ENCODE results near the gene F2RL2. TPM values are rescaled to one million over a fixed set of nuclear protein-coding genes. Genes with fewer than 3 reads are reported as not detected.
A peak's percentile ranks its signal among the peaks of the same experiment; 100 is the strongest.

The F2RL2 gene, protein sequence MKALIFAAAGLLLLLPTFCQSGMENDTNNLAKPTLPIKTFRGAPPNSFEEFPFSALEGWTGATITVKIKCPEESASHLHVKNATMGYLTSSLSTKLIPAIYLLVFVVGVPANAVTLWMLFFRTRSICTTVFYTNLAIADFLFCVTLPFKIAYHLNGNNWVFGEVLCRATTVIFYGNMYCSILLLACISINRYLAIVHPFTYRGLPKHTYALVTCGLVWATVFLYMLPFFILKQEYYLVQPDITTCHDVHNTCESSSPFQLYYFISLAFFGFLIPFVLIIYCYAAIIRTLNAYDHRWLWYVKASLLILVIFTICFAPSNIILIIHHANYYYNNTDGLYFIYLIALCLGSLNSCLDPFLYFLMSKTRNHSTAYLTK
- 0.05 TPM in 1 of 2 replicates, not detected in the other for total RNA-seq (2014; rRNA removed; shearing (Covaris generic))
- 0.27 TPM in 1 of 2 replicates, not detected in the other for polyA plus RNA-seq (2015; cell fraction: cytosol; rRNA removed)
- polyA plus RNA-seq (2015; cell fraction: nucleus; rRNA removed), result not detected in 2 replicates

DNA sequence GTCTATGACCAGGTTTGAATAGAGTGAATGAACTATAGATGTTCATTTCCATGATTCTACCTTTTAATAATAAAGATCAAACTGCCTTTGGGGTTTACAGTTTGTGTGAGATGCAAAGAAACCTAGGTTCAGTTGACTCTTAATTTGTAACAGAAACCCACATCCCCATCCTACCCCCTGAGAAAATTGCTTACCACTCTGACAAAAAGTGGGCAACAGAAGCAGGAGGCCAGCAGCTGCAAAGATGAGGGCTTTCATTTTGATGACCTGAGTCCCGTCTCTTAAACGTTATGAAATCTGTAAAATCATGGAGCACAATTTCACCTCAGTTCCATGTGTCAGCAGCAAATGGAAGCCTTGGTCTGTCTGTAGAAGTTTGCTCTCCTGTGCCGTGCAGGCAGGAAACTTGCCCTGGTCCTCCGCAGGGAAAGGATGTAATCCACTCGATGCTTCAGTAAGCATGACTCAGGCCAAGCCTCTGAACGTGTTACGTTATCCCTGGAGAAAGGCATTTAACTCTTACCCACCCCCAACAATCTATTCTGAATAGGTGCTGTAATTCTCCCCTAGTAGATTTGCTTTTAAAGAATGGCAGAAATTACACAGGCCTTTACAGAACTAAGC, at the start of gene F2RL2:
TSS of gene F2RL2 (minus strand) at position 431 of the 624 bp plus-strand sequence. CDS start at position 258, 173 bp downstream.
- in situ Hi-C loops (cut with HindIII; ENCODE audit: low pct_unique_long_range_greater_than_20kb, low sequenced_read_pairs), result no loop called here
- no peak for DNase-seq (ENCODE audit: low read depth, low spot score)

DNA sequence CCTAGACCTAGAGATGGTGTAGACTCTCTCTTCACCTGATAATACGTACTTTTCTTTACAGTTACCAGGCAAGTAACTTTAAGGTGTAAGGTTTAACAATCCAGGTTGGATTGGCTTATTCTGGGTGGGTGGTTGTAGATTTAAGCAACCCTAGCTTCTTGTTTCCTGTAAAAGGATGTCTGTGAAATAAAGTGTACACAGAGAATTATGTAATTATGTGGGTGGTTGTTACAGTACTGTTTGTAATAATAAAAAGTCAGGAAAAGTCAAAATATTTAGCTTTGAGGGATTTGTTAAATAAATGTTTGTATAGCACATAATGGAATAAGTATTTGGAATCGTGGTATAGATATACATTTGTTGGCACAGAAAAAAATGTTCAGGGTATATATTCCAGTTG, 49.0 kb upstream of the F2RL2 start:
- in situ Hi-C loops (cut with HindIII; ENCODE audit: low pct_unique_long_range_greater_than_20kb, low sequenced_read_pairs), result no loop called here
- DNase-seq (ENCODE audit: low read depth, low spot score), result no peak

DNA sequence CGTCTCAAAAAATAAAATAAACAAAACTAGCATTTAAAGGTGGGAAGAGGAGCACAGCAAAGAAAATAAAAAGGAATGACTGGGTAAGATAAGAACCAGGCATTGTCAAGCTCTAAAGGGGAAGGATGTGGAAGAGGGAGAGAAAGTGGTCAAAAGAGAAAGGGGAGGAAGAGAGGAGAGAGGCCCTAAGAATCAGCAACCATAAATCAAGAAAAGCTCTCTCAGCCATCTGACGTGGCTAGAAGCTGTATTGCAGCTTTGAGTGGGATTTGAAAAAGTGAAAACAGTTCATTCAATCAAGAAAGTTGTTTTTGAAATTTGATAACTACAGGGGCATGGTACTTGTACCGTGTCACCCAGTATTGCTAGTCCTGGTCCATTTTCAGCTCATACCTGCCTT, 47.3 kb upstream of the F2RL2 start:
- no peak for DNase-seq (ENCODE audit: low read depth, low spot score)
- in situ Hi-C loops (cut with HindIII; ENCODE audit: low pct_unique_long_range_greater_than_20kb, low sequenced_read_pairs), result no loop called here

DNA sequence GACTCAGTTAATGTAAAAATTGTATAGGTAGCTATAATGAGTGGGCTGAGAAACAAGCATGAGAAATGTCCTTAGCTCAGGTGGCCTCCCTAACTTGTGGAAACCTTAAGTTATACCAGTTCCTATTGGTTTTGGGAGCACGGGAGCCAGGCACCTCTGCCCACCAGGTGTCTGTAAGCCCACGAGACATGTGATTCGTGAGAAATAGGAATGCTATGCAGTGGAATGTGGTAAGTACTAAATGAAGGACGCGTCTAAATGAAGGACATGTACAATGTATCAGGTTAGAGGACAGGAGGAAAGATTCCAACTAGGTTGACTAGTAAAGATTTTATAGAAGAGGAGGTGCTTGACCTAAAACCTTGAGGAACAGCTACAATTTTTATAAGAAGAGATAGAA, 46.0 kb upstream of the F2RL2 start:
- DNase-seq (ENCODE audit: low read depth, low spot score), result no peak
- in situ Hi-C loops (cut with HindIII; ENCODE audit: low pct_unique_long_range_greater_than_20kb, low sequenced_read_pairs), result no loop called here

DNA sequence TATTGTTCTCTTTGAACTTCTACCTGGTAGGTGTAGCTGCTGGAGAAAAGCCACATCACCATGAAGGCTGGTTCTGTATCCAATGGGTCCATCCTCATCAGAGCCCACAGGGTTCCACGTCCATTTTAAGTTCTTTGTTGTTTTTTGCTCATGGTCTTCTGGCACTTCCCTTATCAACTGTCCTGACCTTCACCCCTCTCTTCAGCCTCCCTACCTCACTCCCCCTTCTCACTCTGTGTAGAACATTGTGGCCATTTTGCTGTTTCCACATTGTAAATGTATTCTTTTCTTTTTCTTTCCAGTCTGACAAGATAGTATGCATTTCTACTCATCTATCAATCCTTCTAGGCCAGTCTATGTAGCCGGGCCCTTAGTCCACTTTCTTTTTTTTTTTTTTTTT, 44.3 kb upstream of the F2RL2 start:
- in situ Hi-C loops (cut with HindIII; ENCODE audit: low pct_unique_long_range_greater_than_20kb, low sequenced_read_pairs), result no loop called here
- DNase-seq (ENCODE audit: low read depth, low spot score), result no peak

DNA sequence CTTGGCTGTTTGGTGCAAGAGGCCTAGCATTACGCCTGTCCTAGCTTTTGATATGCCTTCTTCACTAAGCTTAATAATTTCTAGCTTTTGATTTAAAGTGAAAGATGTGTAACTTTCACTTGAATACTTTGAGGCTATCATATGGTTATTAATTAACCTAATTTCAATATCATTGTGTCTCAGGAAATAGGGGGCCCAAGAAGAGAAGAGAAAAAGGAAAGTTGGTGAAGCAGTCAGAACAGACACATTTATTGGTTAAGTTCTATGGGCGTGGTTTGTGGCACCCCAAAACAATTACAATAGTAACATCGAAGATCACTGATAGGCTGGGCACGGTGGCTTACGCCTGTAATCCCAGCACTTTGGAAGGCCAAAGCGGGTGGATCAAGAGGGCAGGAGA, 40.9 kb upstream of the F2RL2 start:
- in situ Hi-C loops (cut with HindIII; ENCODE audit: low pct_unique_long_range_greater_than_20kb, low sequenced_read_pairs), result no loop called here
- no peak for DNase-seq (ENCODE audit: low read depth, low spot score)

DNA sequence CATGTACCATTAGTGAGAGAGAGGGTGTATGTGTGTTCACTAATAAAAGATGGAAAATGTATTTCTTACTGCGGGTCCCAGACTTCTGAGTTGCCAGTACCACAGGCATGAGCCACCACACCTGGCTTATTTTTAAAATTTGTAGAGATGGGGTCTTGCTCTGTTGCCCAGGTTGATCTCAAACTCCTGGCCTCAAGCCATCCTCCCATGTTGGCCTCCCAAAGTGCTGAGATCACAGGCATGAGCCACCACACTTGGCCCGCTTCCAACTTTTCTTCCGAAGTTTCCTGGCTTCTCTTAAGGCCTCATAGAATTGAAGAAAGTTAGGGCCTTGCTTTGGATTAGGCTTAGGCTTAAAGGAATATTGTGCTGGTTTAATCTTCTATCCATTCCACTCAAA, 40.4 kb upstream of the F2RL2 start:
- in situ Hi-C loops (cut with HindIII; ENCODE audit: low pct_unique_long_range_greater_than_20kb, low sequenced_read_pairs), result no loop called here
- DNase-seq (ENCODE audit: low read depth, low spot score), result no peak

DNA sequence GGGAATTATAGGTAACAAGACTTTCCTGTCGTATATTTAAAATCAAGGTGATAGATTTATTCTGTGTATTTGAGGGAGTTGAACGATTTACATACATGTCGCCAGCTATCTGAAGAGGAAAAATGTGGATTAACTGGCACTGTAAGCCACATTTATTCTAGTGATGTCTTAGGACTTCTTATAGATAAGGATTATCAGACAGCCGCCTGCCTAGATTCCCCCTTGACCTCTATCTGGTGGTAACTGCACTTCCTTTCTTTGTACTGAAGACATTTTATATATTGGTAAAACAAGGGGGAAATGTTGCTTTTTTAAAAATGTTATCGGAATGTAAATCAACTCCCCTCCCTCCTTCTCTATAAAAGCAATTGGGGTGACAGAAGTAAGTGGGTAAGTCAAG, 39.3 kb upstream of the F2RL2 start:
- in situ Hi-C loops (cut with HindIII; ENCODE audit: low pct_unique_long_range_greater_than_20kb, low sequenced_read_pairs), result no loop called here
- DNase-seq (ENCODE audit: low read depth, low spot score), result no peak

DNA sequence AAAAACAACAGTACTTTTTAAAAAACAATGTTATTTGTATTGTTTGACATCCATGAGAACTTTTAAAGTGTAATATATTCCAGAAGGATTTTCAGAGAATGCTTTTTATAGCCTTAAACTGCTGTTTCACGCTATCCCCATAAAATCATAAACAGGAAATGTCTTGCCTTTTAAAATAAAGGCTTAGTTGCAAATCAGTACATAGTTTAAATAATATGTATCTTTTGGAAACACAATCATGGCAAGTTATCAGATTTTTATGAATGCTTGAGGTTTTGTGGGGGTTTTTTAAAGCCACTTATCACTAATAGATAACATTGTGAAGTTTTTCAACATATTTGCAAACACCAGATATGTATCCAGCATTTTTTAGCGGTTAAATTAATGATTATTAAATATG, 37.2 kb upstream of the F2RL2 start:
- in situ Hi-C loops (cut with HindIII; ENCODE audit: low pct_unique_long_range_greater_than_20kb, low sequenced_read_pairs), result no loop called here
- no peak for DNase-seq (ENCODE audit: low read depth, low spot score)

DNA sequence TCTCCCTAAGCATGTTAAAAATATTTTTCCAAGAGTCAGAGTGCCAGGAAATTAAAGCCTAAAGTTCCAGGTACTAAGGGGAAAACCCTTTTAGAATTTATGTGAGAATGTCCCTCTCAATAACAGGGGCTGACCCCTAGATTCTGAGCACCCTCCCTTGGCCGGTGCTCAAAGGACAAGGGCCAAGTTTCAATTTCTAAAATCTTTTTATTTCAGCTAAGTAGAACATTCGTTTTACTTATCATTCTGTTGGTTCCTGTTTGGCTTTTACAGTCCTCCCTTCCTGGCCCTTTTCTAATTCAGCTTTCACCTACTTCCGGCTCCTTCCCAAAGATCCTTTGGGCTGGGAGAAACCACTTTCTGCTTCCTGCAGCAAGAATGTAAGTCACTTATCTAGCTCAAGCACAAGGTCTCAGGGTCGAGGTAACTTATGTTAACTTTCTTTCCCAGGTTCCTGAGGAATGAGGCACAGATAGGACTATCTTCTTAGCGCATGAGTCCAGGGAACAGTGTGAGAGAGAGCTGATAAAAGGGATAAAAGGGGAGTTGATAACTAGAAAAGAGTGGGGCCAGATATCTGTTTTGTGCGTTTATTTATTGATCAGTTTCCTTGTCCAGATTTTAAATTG, 34.6 kb upstream of the F2RL2 start:
- in situ Hi-C loops (cut with HindIII; ENCODE audit: low pct_unique_long_range_greater_than_20kb, low sequenced_read_pairs), result no loop called here
- no peak for DNase-seq (ENCODE audit: low read depth, low spot score)

DNA sequence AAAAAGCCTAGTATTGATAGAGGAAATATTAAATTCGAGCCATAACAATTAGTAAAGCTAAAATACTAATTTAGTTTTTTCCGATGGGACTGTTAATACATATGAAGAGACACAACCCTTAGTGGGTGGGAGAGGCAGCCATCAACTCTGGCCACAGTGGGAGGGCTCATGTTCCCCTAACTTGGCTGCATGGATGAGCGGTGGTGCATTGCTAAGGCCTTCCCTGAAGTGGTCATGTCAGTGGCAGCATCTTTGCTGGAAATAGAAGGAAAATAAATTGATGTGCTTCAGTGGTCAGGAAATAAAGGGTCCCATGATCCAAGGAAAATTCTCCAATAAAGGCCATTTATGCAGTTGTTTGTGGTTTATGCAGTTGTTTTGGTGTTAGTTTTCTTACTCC, 33.9 kb upstream of the F2RL2 start:
- in situ Hi-C loops (cut with HindIII; ENCODE audit: low pct_unique_long_range_greater_than_20kb, low sequenced_read_pairs), result no loop called here
- no peak for DNase-seq (ENCODE audit: low read depth, low spot score)

DNA sequence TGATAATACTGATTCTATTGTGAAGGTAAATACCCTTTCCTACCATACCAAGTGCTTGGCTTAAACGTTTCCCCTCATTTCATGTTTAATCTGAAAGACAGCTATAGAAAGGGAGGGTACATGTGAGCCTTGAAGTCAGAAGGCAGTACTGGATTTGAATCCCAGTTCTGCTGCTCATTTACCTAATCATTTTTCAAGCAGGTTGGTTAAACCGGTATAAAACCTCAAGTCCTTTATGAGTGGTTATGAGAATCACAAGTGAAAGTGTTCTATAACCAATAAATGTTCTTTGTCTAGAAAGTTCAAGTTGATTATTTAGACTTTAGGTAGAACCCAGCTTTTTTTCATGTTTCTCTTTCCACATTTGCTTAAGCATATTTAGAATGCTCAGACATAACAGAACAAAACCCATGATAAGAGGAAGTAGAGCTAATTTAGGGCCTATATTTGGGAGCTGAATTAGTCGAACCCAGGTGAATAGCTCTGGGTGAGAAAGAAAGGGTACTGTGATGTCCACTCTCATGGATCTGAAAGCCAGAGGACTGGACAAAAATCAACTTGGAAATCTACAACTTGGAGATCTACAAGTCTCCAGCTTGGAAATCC, 29.7 kb upstream of the F2RL2 start:
- in situ Hi-C loops (cut with HindIII; ENCODE audit: low pct_unique_long_range_greater_than_20kb, low sequenced_read_pairs), result no loop called here
- no peak for DNase-seq (ENCODE audit: low read depth, low spot score)

DNA sequence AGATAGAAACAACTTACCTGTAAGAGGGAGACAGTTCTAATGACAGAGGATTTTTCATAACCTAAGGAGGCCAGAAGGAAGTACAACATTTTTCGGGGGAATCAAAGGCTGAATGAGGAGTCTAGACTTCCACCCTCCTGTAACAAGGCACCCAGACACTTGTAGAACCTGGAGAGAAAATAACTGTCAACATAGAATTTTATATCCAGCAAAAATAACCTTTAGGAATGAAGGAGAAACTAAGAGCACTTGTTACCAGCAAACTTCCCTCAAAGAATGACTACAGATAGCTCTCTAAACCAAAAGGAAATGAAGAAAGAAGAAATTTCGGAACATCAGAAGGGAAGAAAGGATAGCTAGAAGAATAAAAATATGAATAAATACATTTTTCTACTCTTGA, 25.9 kb upstream of the F2RL2 start:
- in situ Hi-C loops (cut with HindIII; ENCODE audit: low pct_unique_long_range_greater_than_20kb, low sequenced_read_pairs), result no loop called here
- no peak for DNase-seq (ENCODE audit: low read depth, low spot score)

DNA sequence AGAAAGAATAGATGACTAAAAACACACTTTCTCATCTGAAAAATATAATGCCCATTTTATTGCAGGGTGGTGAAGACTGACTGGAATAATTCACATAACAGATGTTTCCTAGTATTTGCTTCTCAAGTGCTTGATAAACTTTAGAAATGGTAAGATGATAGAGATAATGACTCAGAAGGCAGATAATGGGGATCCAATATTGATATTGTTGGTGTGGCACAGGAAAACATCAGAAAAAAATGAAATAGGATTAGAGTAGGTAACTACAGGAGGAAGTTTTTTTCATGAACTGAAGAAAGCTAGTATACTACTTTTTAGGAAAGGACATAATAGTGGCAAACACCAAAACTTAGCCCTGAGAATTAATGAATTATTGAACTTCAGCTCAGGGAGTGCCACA, 20.2 kb upstream of the F2RL2 start:
- in situ Hi-C loops (cut with HindIII; ENCODE audit: low pct_unique_long_range_greater_than_20kb, low sequenced_read_pairs), result no loop called here
- DNase-seq (ENCODE audit: low read depth, low spot score), result no peak

DNA sequence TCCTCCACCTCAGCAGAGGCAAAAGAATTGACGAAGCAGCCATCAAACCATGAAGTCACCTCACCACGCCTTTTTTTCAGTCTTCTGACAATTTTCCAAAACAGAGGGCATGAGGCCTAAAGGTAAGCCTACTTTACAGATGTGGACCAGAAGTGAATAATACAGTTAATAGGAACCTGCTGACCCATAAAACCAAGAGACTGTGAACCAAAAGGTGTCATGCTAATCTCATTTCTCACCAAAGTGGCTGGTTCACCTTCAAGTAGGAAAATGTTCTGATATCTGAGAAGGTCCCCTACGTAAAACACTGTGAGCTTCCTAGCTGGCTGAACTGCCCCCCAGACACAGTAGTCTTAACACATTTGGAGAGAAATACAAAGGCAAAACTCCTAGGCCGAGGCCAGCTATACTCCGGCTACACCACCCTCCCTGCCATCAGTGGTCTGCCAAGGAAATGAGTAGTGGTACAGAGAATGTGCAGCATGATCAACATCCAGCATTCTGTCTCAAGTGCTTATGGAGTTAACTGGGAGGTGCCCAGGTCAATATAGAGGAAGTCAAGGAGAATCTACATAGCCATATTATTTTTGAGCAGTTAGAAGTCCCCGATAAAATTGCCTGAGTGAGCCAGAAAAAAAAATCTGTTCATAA, 19.3 kb upstream of the F2RL2 start:
- in situ Hi-C loops (cut with HindIII; ENCODE audit: low pct_unique_long_range_greater_than_20kb, low sequenced_read_pairs), result no loop called here

DNA sequence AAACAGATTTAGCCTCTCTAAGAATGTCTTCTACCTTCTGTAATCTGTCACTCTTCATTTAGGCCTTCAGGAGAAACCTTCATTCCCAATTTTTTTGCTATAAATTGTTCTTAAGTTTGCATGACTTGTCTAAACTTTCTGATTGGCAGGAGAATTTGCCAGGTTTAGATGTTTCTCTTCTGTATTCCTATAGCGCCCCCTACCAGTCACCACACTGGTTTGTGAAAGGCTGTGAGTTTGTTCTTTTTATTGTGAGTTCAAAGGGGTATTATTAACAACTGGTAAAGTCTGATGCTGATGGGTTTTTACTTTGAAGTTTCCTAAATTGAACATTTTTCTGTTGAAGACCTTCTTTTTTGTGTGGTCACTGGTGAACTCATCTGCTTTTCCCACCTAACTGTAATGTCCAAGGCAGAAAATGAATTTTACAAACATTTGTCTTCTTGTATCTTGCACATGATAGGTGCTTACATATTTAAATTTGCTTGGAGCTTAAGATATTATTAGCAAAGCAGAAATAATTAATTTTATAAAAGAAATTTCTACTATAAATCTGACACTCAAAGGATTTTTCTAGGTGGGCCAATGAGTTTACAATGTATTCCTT, 18.4 kb upstream of the F2RL2 start:
- in situ Hi-C loops (cut with HindIII; ENCODE audit: low pct_unique_long_range_greater_than_20kb, low sequenced_read_pairs), result no loop called here
- DNase-seq (ENCODE audit: low read depth, low spot score), result peak; percentile 84

More for the DNA sequence above, 19.3 kb upstream of the F2RL2 start:
- DNase-seq (ENCODE audit: low read depth, low spot score), result no peak

DNA sequence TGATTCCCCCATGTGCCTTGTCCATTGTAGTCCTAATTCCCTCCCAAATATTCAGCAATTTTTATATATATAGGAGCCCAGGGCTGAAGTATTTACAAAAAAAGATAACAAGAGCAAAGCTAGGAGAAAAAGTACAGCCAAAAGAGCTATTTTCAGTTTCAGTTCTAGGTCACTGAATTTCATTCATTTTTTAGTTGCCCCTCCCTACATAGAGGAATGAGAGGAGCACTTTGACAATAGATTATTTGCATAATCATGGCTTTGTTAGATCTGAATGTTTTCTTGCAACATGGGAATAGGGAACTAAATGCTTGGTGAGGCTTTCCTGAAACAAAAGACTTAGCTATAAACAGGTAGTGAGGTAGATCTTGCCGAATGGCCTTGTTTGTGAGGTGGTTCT, 15.3 kb upstream of the F2RL2 start:
- no peak for DNase-seq (ENCODE audit: low read depth, low spot score)
- in situ Hi-C loops (cut with HindIII; ENCODE audit: low pct_unique_long_range_greater_than_20kb, low sequenced_read_pairs), result no loop called here
